Measurements from ENCODE around the gene NCOR2. TPM values are rescaled to one million over a fixed set of nuclear protein-coding genes. Genes with fewer than 3 reads are reported as not detected.
A peak's percentile ranks its signal among the peaks of the same experiment; 100 is the strongest.

Gene NCOR2
- total and polyA plus RNA-seq, 10 of the 15 experiments (the other 5 are each of a cell fraction or from before 2014, with no cell fraction given): 0.43 to 179 (median 14.9) TPM

DNA sequence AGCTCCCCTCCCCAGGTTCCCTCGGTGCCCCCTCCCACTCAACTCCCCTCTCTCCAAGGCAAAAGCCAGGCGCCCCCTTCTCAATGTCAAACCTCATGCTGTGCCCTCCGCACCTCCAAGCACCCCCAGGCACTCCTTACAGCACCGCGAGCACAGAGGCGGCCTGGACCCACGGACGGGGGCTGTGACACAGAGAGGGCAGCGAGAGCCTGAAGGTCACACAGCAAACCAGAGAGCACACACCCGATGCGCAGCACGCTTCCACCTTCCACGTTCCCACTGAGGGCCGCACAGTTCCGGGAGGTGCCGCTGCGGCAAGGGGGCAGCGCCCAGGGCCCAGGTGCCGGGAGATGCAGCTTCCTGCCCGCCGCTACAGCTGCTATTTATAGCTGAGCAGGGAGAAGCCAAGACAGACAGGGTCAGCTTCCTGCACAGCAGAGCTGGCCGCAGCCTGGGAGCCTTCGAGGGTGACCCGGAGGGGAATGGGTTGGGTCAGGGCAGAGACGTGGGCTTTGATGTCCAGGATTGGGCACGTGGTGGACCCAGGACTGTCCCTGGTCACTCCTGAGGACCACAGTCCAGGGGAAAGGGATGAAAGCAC is 12.9 kb downstream of the NCOR2 start:
- ATAC-seq: no peak
- H3K79me2 ChIP-seq (ENCODE audit: control insufficient read depth, insufficient read depth, low read length): peaks cover 97% of the 10 kb centered on the region
- peaks cover 0 to 8% of the 10 kb centered on the region in 2 experiments; a peak in 2 of 4 replicates for H3K36me3 ChIP-seq (ENCODE audit: control insufficient read depth in 2 of 2, insufficient read depth in 2 of 2, low read length in 1 of 2)
- intact Hi-C loops (cut with micrococcal nuclease; ENCODE audit: unreplicated experiment): no loop called here
- no peaks in the 10 kb centered on the region for H3K9me3 ChIP-seq (replicated peaks; ENCODE audit: control insufficient read depth, insufficient read depth, low read length)
- peak overlapping the region; percentile 38 for H3K4me2 ChIP-seq (ENCODE audit: control insufficient read depth, insufficient read depth)
- no peak overlapping the region for H3K4me3 ChIP-seq
- FAIRE-seq: no peak
- peaks cover 59% of the 10 kb centered on the region for H3K4me1 ChIP-seq (ENCODE audit: control insufficient read depth, insufficient read depth, low read length)
- in situ Hi-C loops (cut with MboI): loop anchor here (5.0 kb wide), 1 partner anchor 213 kb away; no protein-coding TSS in a partner anchor
- TF ChIP-seq CREM (IDR thresholded peaks at IDR 0.05; ENCODE audit: low read depth) (no peak), ZZZ3 (IDR thresholded peaks at IDR 0.05; ENCODE audit: control insufficient read depth, insufficient read length, low read depth) (no peak), CBX3 (IDR thresholded peaks at IDR 0.05; ENCODE audit: borderline replicate concordance, low read depth) (no peak), ZNF217 (IDR thresholded peaks at IDR 0.05) (no peak), MTA2 (IDR thresholded peaks at IDR 0.05; ENCODE audit: low read depth) (no peak), SMARCA5 (IDR thresholded peaks at IDR 0.05) (no peak), BMI1 (IDR thresholded peaks at IDR 0.05; ENCODE audit: borderline replicate concordance) (no peak), TBL1XR1 (IDR thresholded peaks at IDR 0.05; ENCODE audit: low read depth, low read length) (no peak), STAT3 (IDR thresholded peaks at IDR 0.05; ENCODE audit: low read depth, low read length) (no peak), ZSCAN29 (IDR thresholded peaks at IDR 0.05) (no peak), RAD51 (IDR thresholded peaks at IDR 0.05) (no peak)
- TF ChIP-seq, protein P1, sequence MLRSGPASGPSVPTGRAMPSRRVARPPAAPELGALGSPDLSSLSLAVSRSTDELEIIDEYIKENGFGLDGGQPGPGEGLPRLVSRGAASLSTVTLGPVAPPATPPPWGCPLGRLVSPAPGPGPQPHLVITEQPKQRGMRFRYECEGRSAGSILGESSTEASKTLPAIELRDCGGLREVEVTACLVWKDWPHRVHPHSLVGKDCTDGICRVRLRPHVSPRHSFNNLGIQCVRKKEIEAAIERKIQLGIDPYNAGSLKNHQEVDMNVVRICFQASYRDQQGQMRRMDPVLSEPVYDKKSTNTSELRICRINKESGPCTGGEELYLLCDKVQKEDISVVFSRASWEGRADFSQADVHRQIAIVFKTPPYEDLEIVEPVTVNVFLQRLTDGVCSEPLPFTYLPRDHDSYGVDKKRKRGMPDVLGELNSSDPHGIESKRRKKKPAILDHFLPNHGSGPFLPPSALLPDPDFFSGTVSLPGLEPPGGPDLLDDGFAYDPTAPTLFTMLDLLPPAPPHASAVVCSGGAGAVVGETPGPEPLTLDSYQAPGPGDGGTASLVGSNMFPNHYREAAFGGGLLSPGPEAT (IDR thresholded peaks at IDR 0.05; ENCODE audit: low read depth): no peak
- TF ChIP-seq, protein P2, sequence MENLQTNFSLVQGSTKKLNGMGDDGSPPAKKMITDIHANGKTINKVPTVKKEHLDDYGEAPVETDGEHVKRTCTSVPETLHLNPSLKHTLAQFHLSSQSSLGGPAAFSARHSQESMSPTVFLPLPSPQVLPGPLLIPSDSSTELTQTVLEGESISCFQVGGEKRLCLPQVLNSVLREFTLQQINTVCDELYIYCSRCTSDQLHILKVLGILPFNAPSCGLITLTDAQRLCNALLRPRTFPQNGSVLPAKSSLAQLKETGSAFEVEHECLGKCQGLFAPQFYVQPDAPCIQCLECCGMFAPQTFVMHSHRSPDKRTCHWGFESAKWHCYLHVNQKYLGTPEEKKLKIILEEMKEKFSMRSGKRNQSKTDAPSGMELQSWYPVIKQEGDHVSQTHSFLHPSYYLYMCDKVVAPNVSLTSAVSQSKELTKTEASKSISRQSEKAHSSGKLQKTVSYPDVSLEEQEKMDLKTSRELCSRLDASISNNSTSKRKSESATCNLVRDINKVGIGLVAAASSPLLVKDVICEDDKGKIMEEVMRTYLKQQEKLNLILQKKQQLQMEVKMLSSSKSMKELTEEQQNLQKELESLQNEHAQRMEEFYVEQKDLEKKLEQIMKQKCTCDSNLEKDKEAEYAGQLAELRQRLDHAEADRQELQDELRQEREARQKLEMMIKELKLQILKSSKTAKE (IDR thresholded peaks at IDR 0.05; ENCODE audit: low read depth, poor library complexity, severe bottlenecking): no peak
- TF ChIP-seq, protein P3, sequence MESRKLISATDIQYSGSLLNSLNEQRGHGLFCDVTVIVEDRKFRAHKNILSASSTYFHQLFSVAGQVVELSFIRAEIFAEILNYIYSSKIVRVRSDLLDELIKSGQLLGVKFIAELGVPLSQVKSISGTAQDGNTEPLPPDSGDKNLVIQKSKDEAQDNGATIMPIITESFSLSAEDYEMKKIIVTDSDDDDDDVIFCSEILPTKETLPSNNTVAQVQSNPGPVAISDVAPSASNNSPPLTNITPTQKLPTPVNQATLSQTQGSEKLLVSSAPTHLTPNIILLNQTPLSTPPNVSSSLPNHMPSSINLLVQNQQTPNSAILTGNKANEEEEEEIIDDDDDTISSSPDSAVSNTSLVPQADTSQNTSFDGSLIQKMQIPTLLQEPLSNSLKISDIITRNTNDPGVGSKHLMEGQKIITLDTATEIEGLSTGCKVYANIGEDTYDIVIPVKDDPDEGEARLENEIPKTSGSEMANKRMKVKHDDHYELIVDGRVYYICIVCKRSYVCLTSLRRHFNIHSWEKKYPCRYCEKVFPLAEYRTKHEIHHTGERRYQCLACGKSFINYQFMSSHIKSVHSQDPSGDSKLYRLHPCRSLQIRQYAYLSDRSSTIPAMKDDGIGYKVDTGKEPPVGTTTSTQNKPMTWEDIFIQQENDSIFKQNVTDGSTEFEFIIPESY (IDR thresholded peaks at IDR 0.05): no peak
- TF ChIP-seq, protein P4, sequence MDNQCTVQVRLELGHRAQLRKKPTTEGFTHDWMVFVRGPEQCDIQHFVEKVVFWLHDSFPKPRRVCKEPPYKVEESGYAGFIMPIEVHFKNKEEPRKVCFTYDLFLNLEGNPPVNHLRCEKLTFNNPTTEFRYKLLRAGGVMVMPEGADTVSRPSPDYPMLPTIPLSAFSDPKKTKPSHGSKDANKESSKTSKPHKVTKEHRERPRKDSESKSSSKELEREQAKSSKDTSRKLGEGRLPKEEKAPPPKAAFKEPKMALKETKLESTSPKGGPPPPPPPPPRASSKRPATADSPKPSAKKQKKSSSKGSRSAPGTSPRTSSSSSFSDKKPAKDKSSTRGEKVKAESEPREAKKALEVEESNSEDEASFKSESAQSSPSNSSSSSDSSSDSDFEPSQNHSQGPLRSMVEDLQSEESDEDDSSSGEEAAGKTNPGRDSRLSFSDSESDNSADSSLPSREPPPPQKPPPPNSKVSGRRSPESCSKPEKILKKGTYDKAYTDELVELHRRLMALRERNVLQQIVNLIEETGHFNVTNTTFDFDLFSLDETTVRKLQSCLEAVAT (IDR thresholded peaks at IDR 0.05): no peak
- TF ChIP-seq, protein P5, sequence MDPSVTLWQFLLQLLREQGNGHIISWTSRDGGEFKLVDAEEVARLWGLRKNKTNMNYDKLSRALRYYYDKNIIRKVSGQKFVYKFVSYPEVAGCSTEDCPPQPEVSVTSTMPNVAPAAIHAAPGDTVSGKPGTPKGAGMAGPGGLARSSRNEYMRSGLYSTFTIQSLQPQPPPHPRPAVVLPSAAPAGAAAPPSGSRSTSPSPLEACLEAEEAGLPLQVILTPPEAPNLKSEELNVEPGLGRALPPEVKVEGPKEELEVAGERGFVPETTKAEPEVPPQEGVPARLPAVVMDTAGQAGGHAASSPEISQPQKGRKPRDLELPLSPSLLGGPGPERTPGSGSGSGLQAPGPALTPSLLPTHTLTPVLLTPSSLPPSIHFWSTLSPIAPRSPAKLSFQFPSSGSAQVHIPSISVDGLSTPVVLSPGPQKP (IDR thresholded peaks at IDR 0.05; ENCODE audit: low read depth, low read length): no peak
- ChIA-PET SMC1A (ENCODE audit: uncharacterized antibody, unreplicated experiment) (interaction anchor here (2.3 to 6.3 kb wide), 2 partner anchors 9 kb away, joined by 6 to 48 read pairs; no protein-coding TSS in a partner anchor), POLR2A (interaction anchor here (1.1 kb wide), 1 partner anchor 10 kb away, joined by 4 read pairs; no protein-coding TSS in a partner anchor), CTCF (interaction anchor here (1.0 kb wide), 1 partner anchor 9 kb away, joined by 3 read pairs; no protein-coding TSS in a partner anchor), RAD21 (ENCODE audit: unreplicated experiment) (interaction anchor here (1.1 kb wide), 1 partner anchor 8 kb away, joined by 3 read pairs; no protein-coding TSS in a partner anchor)
- H3K27ac ChIP-seq (ENCODE audit: control insufficient read depth, insufficient read depth): peak overlapping the region; percentile 15; the same call in 1 of the 2 replicates
- H3K9ac ChIP-seq (ENCODE audit: control insufficient read depth, insufficient read depth, low read length): no peak overlapping the region
- H2AFZ ChIP-seq (ENCODE audit: control insufficient read depth, low read depth, low read length): no peak overlapping the region
- no peak for DNase-seq (ENCODE audit: low read depth, low spot score)
- no TSS peak for BruUV-seq (replicated peaks)
- WGBS (ENCODE audit: insufficient coverage, insufficient replicate concordance, low lambda C conversion rate, missing lambda C conversion rate): 81% methylated on average over 26 of the region's 26 CpGs
- H4K20me1 ChIP-seq (ENCODE audit: control insufficient read depth, insufficient read depth): peaks cover 2% of the 10 kb centered on the region
- no peaks in the 10 kb centered on the region for H3K27me3 ChIP-seq (replicated peaks in 1 of 2; ENCODE audit: control insufficient read depth in 2 of 2, insufficient read depth in 2 of 2, low read length in 1 of 2)
